H9 (cell line): ENCODE results near the gene FMO3. TPM values are rescaled to one million over a fixed set of nuclear protein-coding genes. Genes with fewer than 3 reads are reported as not detected.

Source experiments
- DNase-seq: peaks from one replicate; pipeline ENCODE4 v3.0.0-alpha.2; 2017
- H2AFZ ChIP-seq: one replicate; pipeline ENCODE4 v1.6.1; 2013; ENCODE audit warnings: mild to moderate bottlenecking, low read length, control low read depth, moderate library complexity
- H2AK5ac ChIP-seq: 2 replicates; pipeline ENCODE4 v1.6.1; 2013; ENCODE audit warnings: low read length, control low read depth, mixed read lengths; ENCODE audit not compliant: insufficient read length
- H2BK120ac ChIP-seq: one replicate; pipeline ENCODE4 v1.6.1; 2013; ENCODE audit warnings: low read depth, mild to moderate bottlenecking, low read length, control low read depth, inconsistent platforms; ENCODE audit not compliant: poor library complexity, severe bottlenecking
- H2BK12ac ChIP-seq: 2 replicates; pipeline ENCODE4 v1.6.1; 2013; ENCODE audit warnings: low read length, control low read depth, mixed read lengths, low read depth; ENCODE audit not compliant: insufficient read length
- H2BK15ac ChIP-seq: 2 replicates; pipeline ENCODE4 v1.6.1; 2013; ENCODE audit warnings: low read depth, low read length, control low read depth
- H2BK20ac ChIP-seq: one replicate; pipeline ENCODE4 v1.6.1; 2013; ENCODE audit warnings: low read depth, mild to moderate bottlenecking, low read length, control low read depth, inconsistent platforms; ENCODE audit not compliant: poor library complexity, severe bottlenecking
- H2BK5ac ChIP-seq: 2 replicates; pipeline ENCODE4 v1.6.1; 2013; ENCODE audit warnings: low read length, control low read depth, mixed read lengths; ENCODE audit not compliant: insufficient read length
- H3K14ac ChIP-seq: 2 replicates; pipeline ENCODE4 v1.6.1; 2013; ENCODE audit warnings: low read length, control low read depth; ENCODE audit not compliant: insufficient read depth
- H3K18ac ChIP-seq: 2 replicates; pipeline ENCODE4 v1.6.1; 2013; ENCODE audit warnings: low read depth, mild to moderate bottlenecking, mixed read lengths, low read length, control low read depth; ENCODE audit not compliant: insufficient read length
- H3K23ac ChIP-seq: 2 replicates; pipeline ENCODE4 v1.6.1; 2013; ENCODE audit warnings: low read length, control low read depth, mixed read lengths, low read depth; ENCODE audit not compliant: insufficient read length
- H3K23me2 ChIP-seq: 2 replicates; pipeline ENCODE4 v1.6.1; 2013; ENCODE audit warnings: low read depth, mild to moderate bottlenecking, mixed read lengths, low read length, control low read depth; ENCODE audit not compliant: insufficient read length, poor library complexity, severe bottlenecking
- H3K27ac ChIP-seq: 2 replicates; pipeline ENCODE4 v1.5.1; 2013; ENCODE audit warnings: low read length, control low read depth, mixed read lengths, low read depth; ENCODE audit not compliant: insufficient read length
- H3K27me3 ChIP-seq: 2 replicates; pipeline ENCODE4 v1.6.1; 2013; ENCODE audit warnings: low read length, control low read depth, inconsistent platforms; ENCODE audit not compliant: insufficient read depth
- H3K4ac ChIP-seq: 2 replicates; pipeline ENCODE4 v1.6.1; 2013; ENCODE audit warnings: low read depth, mild to moderate bottlenecking, control low read depth, inconsistent platforms, low read length, moderate library complexity
- H3K4me1 ChIP-seq: 2 replicates; pipeline ENCODE4 v1.6.1; 2013; ENCODE audit warnings: low read length, control low read depth, inconsistent platforms; ENCODE audit not compliant: insufficient read depth
- H3K4me2 ChIP-seq: 2 replicates; pipeline ENCODE4 v1.6.1; 2013; ENCODE audit warnings: low read length, control low read depth, mixed read lengths; ENCODE audit not compliant: insufficient read length, insufficient read depth
- H3K56ac ChIP-seq: 2 replicates; pipeline ENCODE4 v1.6.1; 2013; ENCODE audit warnings: low read depth, mild to moderate bottlenecking, mixed read lengths, low read length, control low read depth; ENCODE audit not compliant: insufficient read length
- H3K79me1 ChIP-seq: 2 replicates; pipeline ENCODE4 v1.6.1; 2013; ENCODE audit warnings: low read depth, mild to moderate bottlenecking, moderate library complexity, low read length, control low read depth, inconsistent platforms; ENCODE audit not compliant: insufficient read depth, poor library complexity, severe bottlenecking
- H3K79me2 ChIP-seq: 2 replicates; pipeline ENCODE4 v1.6.1; 2013; ENCODE audit warnings: low read length, control low read depth, inconsistent platforms; ENCODE audit not compliant: insufficient read depth
- H3K9ac ChIP-seq: 2 replicates; pipeline ENCODE4 v1.6.1; 2013; ENCODE audit warnings: low read length, control low read depth, mixed read lengths; ENCODE audit not compliant: insufficient read length; ENCODE audit errors: extremely low read depth
- H3K9me3 ChIP-seq: one replicate; pipeline ENCODE4 v1.6.1; 2013; ENCODE audit warnings: low read depth, low read length, inconsistent platforms; ENCODE audit not compliant: control insufficient read depth
- H3T11ph ChIP-seq: one replicate; pipeline ENCODE4 v1.6.1; 2013; ENCODE audit warnings: mild to moderate bottlenecking, low read length, control low read depth, inconsistent platforms
- H4K20me1 ChIP-seq: one replicate; pipeline ENCODE4 v1.6.1; 2013; ENCODE audit not compliant: control insufficient read depth, insufficient read length, insufficient read depth
- H4K5ac ChIP-seq: 2 replicates; pipeline ENCODE4 v1.6.1; 2013; ENCODE audit warnings: low read depth, mild to moderate bottlenecking, mixed read lengths, low read length, control low read depth; ENCODE audit not compliant: insufficient read length
- H4K8ac ChIP-seq: replicated peaks from 2 replicates; pipeline ENCODE4 v1.6.1; 2013; ENCODE audit warnings: low read length, control low read depth, mixed read lengths, low read depth; ENCODE audit not compliant: insufficient read length
- H4K91ac ChIP-seq: 2 replicates; pipeline ENCODE4 v1.6.1; 2013; ENCODE audit warnings: low read depth, mild to moderate bottlenecking, moderate library complexity, mixed read lengths, low read length, control low read depth; ENCODE audit not compliant: insufficient read length
- H3K27ac Mint-ChIP-seq, 3 experiments: 2 replicates in 2 of 3; 3 replicates in 1 of 3; pipeline ENCODE4 v1.8.0; 2020 to 2021; ENCODE audit warnings: mixed read lengths in 3 of 3, mild to moderate bottlenecking in 1 of 3, moderate library complexity in 1 of 3
- H3K27me3 Mint-ChIP-seq: 2 replicates; pipeline ENCODE4 v1.8.0; 2021; ENCODE audit warnings: low read depth, mild to moderate bottlenecking, moderate library complexity, mixed read lengths
- H3K36me3 Mint-ChIP-seq, 3 experiments: 2 replicates in 2 of 3; 3 replicates in 1 of 3; pipeline ENCODE4 v1.8.0; 2020 to 2021; ENCODE audit warnings: low read depth in 3 of 3, mixed read lengths in 3 of 3; ENCODE audit not compliant: insufficient read depth in 1 of 3
- H3K4me1 Mint-ChIP-seq, 2 experiments: 2 replicates each; pipeline ENCODE4 v1.8.0; 2020; ENCODE audit warnings: mixed read lengths in 2 of 2
- H3K4me3 Mint-ChIP-seq, 2 experiments: 2 replicates in 1 of 2; 3 replicates in 1 of 2; pipeline ENCODE4 v1.8.0; 2020 to 2021; ENCODE audit warnings: mild to moderate bottlenecking in 2 of 2, mixed read lengths in 2 of 2, moderate library complexity in 1 of 2
- H3K9me3 Mint-ChIP-seq, 2 experiments: 2 replicates in 1 of 2; 3 replicates in 1 of 2; pipeline ENCODE4 v1.8.0; 2020; ENCODE audit warnings: mild to moderate bottlenecking in 2 of 2, mixed read lengths in 2 of 2, moderate library complexity in 1 of 2
- WGBS: extraction: QIAGEN DNeasy Blood & Tissue Kit; methylation state at CpG from one replicate; pipeline ENCODE4 v1.1.7; 2013; ENCODE audit warnings: missing lambda C conversion rate, low lambda C conversion rate, mixed read lengths; ENCODE audit not compliant: insufficient read length; ENCODE audit errors: extremely low coverage; 5-methylcytosine and 5-hydroxymethylcytosine counted together
- total RNA-seq: library from RNA; stranded (reverse); gene quantifications from 2 replicates; pipeline ENCODE4 v1.2.1, GENCODE V29; 2021
- TF ChIP-seq, protein P1 (sequence below): fragments of 200-600 bp; sonication (generic); conservative IDR thresholded peaks from 3 replicates; pipeline ENCODE4 v1.8.0; 2021; ENCODE audit warnings: antibody characterized with exemption, mild to moderate bottlenecking

The FMO3 gene
- total RNA-seq, 1 experiment from 2014 or later = not detected

DNA sequence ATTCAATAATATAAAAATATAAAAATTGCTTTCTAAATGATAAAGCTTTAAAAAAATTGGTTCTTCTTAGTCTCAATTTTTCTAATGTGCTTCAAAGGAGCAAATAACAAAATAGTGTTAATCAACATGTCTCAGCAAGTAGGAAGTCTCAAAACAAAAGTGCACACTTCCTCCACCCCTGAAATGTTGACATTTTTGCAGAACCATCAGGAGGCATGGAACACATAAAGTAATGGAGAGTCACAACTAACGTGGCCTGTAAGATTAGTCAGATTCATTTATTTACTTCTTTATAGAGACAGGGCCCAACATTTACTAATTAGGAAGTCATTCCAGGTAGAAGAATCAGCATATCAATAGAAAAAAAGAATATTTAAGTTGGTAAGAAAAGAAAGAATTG, 59.5 kb downstream of the FMO3 start:
- Histone ChIP-seq H4K20me1 (no peaks in the 10 kb centered on the region), H3K23me2 (no peaks in the 10 kb centered on the region), H3K27ac (no peak overlapping the region), H3K79me2 (no peaks in the 10 kb centered on the region), H4K8ac (no peak overlapping the region), H3K56ac (no peak overlapping the region), H3K18ac (no peak overlapping the region), H3K4me2 (no peak overlapping the region), H3K4me1 (no peaks in the 10 kb centered on the region; the same call in 1 of the 2 replicates), H2BK120ac (no peak overlapping the region), H3K14ac (no peak overlapping the region), H3T11ph (no peak overlapping the region), H4K5ac (no peak overlapping the region), H3K27me3 (no peaks in the 10 kb centered on the region), H3K23ac (no peak overlapping the region), H2BK20ac (no peak overlapping the region), H3K9me3 (no peaks in the 10 kb centered on the region), H3K4ac (no peak overlapping the region), H2AFZ (no peak overlapping the region), H2AK5ac (no peak overlapping the region), H3K79me1 (no peaks in the 10 kb centered on the region), H2BK12ac (no peak overlapping the region), H2BK15ac (no peak overlapping the region), H3K9ac (no peak overlapping the region), H4K91ac (no peak overlapping the region), H2BK5ac (no peak overlapping the region)
- Mint-ChIP-seq H3K36me3 (no peaks in the 10 kb centered on the region), H3K4me3 (no peak overlapping the region), H3K9me3 (no peaks in the 10 kb centered on the region; a peak in 1 of 5 replicates), H3K27me3 (no peaks in the 10 kb centered on the region), H3K4me1 (peaks cover 6 to 11% of the 10 kb centered on the region in 2 experiments; a peak in 3 of 4 replicates), H3K27ac (no peak overlapping the region)
- no peak for DNase-seq
- TF ChIP-seq, protein P1, sequence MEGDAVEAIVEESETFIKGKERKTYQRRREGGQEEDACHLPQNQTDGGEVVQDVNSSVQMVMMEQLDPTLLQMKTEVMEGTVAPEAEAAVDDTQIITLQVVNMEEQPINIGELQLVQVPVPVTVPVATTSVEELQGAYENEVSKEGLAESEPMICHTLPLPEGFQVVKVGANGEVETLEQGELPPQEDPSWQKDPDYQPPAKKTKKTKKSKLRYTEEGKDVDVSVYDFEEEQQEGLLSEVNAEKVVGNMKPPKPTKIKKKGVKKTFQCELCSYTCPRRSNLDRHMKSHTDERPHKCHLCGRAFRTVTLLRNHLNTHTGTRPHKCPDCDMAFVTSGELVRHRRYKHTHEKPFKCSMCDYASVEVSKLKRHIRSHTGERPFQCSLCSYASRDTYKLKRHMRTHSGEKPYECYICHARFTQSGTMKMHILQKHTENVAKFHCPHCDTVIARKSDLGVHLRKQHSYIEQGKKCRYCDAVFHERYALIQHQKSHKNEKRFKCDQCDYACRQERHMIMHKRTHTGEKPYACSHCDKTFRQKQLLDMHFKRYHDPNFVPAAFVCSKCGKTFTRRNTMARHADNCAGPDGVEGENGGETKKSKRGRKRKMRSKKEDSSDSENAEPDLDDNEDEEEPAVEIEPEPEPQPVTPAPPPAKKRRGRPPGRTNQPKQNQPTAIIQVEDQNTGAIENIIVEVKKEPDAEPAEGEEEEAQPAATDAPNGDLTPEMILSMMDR = no peak
- WGBS = no CpG with 5 or more reads among the region's 1 CpG
